PC-3 (cell line): Measurements from ENCODE around the gene GPC3.

Source experiments
- CTCF ChIP-seq: fragments of 300-600 bp; sonication (generic); conservative IDR thresholded peaks from 2 replicates; pipeline ENCODE4 v1.5.1; 2017; ENCODE audit warnings: antibody characterized with exemption, low read depth, mild to moderate bottlenecking, low read length
- EZH2 ChIP-seq: fragments of 300-600 bp; sonication (generic); IDR thresholded peaks from one replicate; pipeline ENCODE4 v1.6.1; 2017; ENCODE audit warnings: antibody characterized with exemption, mild to moderate bottlenecking, low read length; ENCODE audit not compliant: unreplicated experiment
- EZH2phosphoT487 ChIP-seq: fragments of 300-600 bp; sonication (generic); IDR thresholded peaks from 2 replicates; pipeline ENCODE4 v1.6.1; 2018; ENCODE audit warnings: mild to moderate bottlenecking, antibody characterized with exemption, low read length, borderline replicate concordance

GRCh38 chrX:133652185-133652584 is 333.2 kb downstream of the GPC3 start:
- TF ChIP-seq CTCF, result no peak
- no peak for TF ChIP-seq EZH2
- no peak for TF ChIP-seq EZH2phosphoT487
